GM19395 (cell line): ENCODE measurements around the gene MVB12B.

Source experiments
- ATAC-seq: cut with Tn5 transposase; IDR thresholded peaks from one replicate; pipeline ENCODE4 v1.9.1; 2021; ENCODE audit warnings: mild to moderate bottlenecking, moderate library complexity; ENCODE audit not compliant: unreplicated experiment

Gene MVB12B

DNA sequence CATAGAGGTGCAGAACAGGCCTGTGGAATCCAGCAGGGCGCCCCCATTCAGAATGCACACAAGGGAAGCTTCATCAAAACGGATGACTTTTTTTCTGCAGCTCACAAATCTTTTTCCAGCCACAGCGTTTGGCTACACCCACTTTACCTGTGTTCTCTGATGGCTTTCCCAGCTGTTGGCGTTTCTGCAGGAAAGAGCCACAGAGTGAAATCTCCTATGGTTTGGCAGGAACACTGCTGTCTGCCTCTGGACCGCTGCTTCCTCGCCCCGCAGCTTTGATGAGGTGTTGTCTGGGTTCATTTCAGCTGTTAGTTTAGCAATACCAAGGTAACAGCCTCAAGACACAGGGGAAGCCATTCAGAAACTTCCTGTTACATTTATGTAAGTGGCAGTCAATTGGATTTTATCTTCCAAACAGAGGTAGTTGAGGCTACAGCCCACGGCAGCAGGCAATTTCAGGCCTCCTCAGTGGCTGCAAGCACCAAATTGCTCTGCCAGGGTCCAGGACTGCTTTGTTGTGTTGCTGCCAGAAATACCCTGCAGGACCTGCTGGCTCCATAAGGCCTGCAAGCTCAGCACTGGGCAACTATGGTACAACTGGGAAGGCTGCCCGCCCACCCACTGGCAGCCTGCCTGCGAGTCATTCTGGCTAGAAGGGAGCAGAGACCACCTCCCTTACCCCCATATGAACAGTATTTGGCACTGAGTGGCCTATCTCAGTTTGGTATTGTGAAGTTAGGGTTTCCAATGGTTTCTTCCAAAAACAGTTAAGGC, 96.7 kb downstream of the MVB12B start:
- ATAC-seq: no peak

DNA sequence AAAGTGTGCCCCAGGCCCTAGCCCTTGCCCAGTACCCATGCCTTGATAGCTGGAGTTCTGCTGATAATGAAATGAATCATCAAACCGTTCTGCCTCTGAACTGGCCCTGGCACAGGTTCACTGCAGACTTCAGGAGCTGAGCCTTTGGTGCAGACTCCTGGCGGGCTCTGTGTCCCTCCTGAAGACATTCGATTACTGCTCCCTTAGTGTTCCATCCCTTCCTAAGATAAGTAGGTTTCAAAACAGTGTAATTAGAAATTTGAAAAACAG, 97.2 kb downstream of the MVB12B start:
- ATAC-seq: no peak

DNA sequence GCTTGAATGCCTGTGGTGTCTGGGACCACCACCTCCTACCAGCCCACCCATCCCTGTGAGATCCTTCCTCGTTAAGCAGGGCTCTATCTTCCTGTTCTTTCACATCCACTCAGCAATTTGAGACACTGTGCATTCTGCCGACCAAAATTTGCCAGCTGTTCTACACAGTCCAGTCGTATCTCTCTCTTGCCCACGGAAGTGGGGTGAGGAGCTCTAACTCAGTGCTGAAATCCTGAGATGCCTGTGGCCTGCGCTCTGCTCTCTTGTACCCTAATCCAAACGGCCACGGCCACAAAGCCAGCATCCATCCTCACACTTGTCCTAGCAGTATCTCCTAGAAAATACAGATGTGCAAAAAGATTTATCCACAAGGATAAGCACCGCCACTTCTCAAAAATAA, 97.9 kb downstream of the MVB12B start:
- no peak for ATAC-seq

DNA sequence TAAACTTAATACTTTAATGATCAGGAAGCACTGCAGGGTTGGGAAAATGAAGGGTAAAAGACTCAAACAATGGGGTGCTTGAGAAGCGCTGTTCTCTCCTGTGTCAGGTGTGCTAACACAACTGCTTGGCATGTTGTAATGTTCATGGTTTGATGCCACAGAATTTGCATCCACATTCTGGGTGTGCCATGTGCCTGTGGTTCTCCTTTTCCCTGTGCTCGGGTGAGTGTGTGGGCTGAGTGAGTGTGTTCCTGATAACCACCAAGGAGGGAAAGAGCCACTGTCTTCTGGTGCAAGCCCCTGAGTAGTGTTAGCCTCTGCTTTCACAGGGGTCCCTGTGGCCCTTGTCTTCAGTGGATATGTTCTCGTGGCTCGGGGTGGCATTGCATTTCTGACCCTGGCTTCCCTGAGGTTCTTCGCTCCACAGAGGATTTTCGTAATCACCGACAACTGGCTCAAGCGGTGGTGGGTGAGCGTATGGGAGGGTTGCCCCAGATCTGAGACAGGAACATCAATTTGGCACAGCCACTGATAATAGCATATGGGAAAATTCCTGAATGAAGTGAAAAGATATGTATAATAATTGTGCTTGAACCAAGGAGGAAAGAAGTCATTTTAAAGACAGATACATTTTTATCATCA, 102.0 kb downstream of the MVB12B start:
- no peak for ATAC-seq

DNA sequence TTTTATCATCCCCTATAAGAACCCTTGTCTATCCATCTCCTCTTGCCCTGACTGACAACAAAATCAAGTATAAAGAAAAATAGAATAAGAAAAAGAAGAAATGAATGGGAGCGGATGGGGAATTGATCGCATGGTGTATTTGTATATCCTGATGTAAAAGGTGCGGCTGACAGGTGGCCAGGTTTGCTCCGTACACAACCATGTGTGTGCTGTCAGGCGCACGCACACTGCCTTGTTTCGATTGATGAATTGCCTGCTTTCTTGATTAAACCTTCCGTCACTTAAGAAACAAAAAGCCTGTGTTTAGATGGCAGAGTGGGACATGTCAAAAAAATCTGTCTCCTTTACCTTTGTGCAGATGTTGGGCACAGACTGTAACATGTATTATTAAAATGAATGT, 102.6 kb downstream of the MVB12B start:
- ATAC-seq: no peak

DNA sequence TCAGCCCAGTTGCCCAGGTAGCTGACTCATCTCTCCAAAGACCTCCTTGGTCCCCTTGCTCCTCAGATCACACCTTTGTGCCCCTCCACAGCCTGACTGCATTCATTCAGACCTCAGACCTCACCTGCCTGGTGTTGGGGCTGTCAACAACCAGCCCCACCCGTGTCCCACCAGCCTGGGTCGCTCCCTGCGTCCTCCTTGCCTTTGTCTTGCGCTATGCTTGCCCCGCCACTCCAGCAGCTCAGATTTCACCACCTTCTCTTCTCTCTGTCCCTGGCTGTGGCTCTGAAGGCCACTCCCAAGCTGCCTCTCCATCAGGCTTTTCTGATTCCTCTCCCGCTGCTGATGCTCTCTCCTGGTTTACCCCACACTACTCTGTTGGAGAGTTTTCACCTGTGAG, 103.5 kb downstream of the MVB12B start:
- ATAC-seq: no peak

DNA sequence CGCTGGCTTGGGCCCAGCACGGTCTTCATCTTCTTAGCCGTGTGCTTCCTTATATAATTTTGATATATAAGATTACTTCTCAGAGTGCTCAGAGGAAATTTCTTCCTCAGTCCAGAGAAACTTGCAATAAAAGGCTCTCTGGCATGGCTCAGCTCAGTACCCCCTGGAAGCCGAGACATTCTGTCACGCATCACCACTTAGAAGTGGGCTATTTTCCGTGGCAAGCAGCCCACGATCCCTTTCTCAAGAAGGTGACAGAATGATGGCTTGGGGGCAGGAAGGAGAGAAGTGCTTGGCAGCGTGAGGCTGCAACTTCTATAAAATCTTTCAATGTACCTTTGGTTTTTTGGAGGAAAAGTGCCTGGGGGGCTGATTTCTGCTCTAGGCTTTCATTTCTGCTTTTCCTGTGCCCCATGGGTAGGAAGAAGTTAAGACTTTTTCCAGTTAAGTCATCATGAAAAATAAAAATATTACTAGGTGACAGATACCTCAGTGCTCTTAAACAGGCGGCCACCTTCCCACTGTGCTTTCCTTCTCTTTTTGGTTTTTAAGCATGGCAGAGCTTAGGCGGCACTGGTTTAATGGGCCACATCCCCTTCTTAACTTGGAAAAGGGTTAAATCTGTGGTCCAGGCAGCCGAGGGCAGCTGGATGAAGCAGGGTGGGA, 104.6 kb downstream of the MVB12B start:
- ATAC-seq: no peak

DNA sequence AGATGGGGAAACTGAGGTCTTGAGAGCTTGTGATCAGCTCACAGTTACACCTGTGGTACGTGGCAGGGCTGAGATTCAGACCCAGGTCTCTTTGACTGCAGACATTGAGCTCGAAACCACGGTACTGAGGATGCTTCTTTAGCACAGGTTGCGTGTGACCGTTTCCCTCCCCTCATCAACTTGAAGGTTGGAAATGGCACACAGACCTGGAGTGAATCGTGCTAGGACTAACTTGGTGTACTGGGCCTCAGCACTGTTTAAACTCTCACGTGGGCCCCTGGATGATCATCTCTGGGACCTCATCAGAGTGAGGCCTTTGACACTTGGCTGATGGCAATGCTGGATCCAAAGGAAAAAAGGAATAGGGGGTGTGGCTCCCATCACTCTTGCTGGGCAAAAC, 106.0 kb downstream of the MVB12B start:
- ATAC-seq: no peak

DNA sequence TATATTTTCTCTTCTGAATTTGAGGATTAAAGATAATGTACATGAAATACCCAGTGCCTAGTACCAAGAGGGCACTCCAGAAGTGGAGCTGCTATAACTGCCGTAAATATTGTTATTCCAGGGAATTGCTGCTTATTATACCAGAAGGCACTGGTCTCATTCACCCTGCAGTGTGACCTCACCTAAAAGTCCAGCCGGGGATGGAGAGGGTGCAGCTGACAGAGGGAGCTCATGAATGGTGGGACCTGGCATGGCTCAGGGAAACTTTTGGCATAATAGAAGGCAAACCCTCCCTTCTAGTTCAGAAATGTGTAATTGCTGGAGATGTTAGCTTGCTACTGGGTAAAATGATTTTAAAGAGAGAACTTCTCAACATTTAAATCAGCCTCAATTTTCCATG, 108.5 kb downstream of the MVB12B start:
- no peak for ATAC-seq

DNA sequence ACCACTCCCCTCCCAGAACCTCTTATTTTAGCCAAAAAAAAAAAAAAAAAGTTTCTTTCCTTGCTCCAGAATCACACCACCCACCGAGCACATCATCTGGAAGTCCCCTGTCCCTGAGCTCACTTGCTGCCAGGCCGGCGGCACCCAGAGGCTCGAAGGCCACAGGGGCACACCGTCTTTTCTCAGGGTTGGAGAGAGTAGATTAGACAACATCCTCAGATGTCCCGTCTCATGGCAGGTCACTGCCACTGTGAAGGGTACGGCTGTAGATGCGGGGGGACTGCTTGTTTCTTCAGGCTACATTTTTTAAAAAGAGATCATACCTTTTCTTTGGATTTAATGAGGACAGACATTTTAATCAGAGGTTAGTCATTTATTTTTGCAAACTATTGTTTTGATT, 109.0 kb downstream of the MVB12B start:
- ATAC-seq: no peak

DNA sequence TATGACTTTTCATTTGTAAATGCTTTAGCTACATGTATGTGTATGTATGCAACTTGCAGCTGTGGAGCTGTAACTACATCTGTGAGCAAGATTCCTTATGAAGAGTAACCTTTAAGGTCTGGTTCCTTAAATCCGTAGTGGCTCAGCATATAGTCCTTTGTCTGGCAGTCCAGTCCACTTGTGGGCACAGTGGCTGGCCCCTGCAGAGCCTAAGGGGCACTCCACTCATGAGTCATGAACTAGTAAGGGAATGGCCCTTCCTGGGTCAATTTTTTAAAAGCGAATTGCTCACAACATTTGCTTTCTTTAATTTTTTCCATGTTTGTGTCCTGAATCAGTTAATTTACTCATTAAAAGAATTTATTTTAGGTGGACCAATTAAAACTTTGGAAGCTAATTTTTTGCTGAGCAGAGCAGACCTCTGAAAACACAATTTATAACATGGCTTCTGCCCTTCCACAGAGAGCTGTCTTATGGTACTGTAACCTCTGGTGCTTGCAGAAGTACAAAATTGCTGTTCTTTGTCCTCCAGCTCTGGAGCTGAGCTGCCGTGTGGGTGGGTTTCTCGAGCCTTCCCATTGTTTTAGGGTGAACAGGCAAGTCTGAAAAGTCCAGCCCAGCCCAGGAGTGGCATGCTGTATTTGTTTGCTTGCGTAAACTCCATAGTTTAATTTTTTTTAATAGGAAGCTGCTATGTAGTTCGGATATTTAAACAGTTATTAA, 110.1 kb downstream of the MVB12B start:
- no peak for ATAC-seq

DNA sequence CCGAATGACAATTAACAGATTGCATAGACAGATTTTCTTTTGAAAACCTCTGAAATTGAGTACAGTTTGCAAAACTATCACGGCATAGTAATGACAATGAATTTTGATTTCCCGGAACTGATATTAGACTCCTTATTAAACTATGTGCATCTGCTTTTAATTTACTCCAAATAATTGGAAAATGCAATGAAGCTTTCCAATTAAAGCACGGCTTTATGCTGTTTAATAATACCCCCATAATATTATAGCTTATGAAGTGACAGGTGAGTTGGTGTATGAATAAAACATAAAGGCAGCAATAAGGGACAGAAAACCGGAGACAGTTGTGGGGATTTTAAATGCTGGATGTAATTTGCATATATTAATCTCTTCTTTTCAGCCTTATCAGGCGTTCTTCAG, 110.6 kb downstream of the MVB12B start:
- no peak for ATAC-seq

DNA sequence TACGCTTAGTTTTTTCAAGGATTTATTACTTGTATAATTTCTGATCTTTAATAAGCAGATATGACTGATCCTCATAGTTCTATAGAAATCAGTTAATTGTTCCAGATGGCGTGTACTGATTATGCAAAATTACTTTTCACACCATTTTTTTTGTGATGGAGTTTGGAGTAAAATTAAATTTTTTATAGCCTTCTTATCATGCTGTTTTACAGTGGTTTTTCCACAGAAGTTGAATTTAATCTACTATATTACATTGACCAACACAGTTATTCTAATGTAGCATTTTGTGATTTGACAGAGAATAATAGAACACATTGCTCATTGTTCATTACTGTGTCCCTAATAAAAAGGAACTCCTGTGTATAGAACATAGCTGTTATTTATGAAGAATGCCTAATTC, 111.1 kb downstream of the MVB12B start:
- no peak for ATAC-seq

DNA sequence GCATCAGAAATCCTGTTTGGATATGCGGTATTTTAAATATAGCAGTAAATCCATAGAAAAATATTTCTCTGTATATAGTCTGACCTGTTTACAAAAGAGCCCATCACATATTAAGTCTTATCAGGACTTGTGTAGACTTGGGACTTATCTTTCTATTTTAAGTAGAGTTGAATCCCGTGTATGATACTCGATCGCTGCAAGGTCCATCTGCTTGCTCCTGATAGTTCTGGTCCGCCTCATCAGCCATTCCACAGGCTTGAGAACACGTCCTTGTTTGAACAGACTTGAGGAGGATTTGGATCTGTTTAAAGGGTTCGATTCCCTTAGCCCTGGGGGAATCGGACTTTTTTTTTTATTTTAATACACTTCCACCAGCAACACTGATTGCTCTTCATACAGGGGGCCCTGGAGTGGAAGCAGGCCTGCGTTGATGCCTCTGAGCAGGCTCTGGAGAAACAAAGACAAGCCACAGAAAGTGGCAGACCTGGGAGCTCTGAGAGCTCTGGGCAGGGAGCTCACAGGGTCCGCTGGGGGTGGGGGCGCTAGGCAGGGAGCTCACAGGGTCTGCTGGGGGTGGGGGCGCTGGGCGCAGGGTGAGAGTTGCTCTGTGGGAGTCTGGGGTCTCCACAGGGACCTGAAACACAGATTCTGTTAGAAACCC, 112.2 kb downstream of the MVB12B start:
- ATAC-seq: no peak

DNA sequence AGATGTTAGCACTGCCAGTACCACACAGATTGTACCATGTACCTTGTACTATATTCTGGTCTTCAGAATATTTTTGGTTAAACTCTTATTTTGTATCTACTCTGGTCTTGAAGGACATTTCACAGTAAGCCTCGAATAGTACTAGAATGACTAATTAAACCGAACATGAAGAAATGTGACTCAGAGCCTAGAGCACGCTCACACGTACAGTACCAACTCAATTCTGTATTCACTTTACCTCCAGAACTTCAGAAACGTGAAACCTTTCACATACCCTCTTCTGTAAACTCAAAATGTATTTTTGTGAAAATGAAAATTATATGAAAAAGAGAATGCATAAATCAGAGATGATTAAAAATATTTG, 112.8 kb downstream of the MVB12B start:
- no peak for ATAC-seq

DNA sequence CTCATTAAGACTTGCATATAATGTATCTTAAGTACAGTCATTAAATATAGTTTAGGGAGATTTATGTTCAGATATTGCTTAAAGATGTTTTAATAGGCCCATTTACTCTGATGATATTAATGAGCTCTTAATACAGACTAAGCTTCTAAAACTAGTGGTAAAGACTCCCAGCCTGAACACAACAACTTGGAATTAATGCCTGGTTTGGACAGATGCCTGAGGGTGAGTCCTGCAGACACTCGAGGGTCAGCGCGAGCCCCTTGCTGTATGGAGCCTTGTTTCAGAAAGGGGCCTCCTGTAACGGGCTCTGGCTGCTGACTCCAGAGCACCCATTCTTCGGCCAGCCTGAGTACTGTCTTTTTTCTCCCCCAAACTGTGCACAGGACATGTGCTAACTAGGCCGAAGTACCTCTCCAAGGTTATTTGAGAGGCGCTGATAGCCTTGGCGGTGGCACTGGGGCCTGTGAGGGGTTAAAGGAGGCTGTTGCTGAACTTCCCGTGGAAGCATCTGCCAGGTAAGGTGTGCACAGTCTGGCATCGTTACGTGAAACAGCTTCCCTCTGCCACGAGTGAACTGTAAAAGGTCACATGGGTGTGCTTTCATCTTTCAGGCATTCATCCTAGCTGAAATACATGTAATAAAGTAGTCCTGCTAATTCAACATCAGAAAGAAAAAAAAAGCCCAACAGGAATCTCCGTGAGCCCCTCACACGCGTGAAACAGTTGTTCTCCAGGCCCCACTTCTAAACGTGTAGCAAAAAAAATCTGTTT, 113.4 kb downstream of the MVB12B start:
- ATAC-seq: no peak

DNA sequence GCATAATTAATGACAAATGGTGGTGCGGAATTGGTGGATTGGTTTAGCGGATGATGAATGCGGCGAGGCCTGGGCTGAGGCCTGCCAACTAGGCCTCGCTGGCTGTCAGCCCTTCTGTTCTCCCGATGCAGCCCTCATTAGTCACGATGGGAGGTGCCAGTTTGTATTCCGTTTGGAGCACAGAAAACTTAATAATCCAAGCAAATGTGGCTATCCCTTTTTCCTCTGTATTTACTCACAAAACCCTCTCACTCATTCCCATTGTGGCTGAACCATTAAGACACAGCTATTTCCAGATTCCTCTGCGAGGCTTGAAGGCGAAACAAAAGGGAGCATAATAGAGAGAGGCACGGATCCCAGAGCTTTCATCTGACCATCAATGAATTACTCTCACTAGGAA, 114.3 kb downstream of the MVB12B start:
- ATAC-seq: no peak

DNA sequence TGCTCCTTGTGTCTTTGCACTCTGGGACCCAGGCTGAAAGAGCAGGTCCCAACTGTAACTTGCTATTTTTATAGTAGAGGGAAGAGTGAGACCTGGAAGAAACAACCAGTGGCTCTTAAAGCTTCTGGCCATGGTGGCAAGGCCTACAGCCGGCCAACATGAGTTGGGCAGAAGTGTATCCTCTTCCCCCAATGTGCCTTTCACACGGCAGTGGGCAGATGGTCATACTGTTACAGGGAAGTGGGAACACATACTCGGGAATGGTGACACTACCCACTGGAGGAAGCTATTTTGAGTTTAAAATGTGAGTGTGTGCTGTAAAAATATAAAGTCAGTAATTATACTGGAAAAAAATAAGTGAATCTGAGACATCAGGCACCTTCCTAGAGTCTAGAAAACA, 116.0 kb downstream of the MVB12B start:
- ATAC-seq: no peak

DNA sequence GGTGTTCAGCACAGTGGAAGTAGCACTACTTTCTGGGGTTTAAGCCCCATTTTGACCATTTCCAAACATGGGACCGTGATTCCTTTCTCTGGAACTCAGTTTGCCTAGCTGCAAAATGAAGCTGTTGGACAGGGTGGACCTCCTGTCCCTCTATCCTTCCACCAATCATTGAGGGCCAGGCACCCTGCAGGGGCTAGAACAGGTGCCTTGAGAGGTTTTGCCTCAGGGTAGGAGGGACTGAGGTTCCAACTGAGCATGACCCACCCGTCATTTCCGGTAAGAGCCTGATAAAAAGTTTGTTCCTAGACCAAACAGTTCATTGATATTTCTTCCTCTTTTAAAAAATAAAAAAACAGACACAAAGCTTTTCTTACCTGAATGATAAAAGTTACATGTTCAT, 116.5 kb downstream of the MVB12B start:
- no peak for ATAC-seq

DNA sequence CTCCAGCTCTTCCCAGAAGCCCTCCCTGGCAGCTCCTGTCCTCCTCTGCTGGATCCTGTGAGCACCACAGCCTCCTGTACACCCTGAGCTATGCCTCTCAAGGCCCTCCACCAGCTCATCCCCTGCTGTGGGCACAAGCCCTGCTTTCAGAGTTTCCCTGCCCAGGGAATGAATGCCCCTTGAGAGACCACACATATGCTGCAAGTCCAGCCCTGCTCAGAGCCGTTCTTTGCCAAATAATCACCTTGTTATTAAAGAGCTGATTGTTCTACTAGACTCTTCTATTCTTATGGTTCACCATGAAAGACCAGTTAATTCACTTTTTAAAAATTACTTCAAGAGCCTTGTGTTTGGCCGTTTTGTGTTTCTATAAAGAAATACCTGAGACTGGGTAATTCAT, 121.5 kb downstream of the MVB12B start:
- ATAC-seq: no peak
